GM06990 (cell line): Measurements from ENCODE around the gene INPP5E.

Experiments
- DNase-seq: peaks from one replicate; pipeline ENCODE4 v3.0.0-alpha.2; 2011; ENCODE audit not compliant: insufficient read length; ENCODE audit errors: extremely low read depth
- H3K27me3 ChIP-seq: replicated peaks from 2 replicates; pipeline ENCODE4 v1.6.0; 2011; ENCODE audit warnings: low read length; ENCODE audit not compliant: control insufficient read depth, insufficient read depth
- H3K36me3 ChIP-seq: 2 replicates; pipeline ENCODE4 v1.5.1; 2011; ENCODE audit warnings: low read length; ENCODE audit not compliant: control insufficient read depth, insufficient read depth
- H3K4me3 ChIP-seq: replicated peaks from 2 replicates; pipeline ENCODE4 v1.5.1; 2011; ENCODE audit warnings: low read depth, mild to moderate bottlenecking, control low read depth, low read length
- TF ChIP-seq, protein P1 (sequence below): IDR thresholded peaks from 2 replicates; pipeline ENCODE4 v1.5.1; 2011; ENCODE audit warnings: low read length, control low read depth, mild to moderate bottlenecking, inconsistent platforms; ENCODE audit not compliant: insufficient read depth, poor library complexity, severe bottlenecking

Gene INPP5E

DNA sequence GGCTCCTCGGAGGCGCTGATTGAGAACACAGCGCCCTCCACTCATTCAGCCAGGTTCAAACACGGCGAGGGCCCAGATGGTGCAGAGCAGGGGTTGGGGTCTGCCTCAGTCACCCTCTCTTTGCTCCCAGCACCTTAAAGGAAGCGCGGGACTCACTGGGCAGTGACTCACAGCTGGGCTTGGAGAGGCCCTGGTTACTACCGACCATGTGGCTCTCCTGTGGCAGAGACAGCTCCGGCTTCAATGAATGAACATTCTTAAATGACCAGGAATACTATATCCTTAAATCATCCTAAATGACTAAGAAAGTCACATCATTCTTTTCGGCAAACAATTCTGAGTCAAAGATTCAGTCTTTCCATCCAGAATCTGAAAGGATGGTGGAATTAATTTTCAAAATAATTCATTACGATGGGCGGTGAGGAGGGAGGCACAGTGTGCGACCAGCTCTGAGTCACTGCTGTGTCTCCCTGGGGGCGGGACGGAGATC is 1.6 kb upstream of the INPP5E start:
- Histone ChIP-seq H3K36me3 (peaks cover 27% of the 10 kb centered on the region), H3K4me3 (no peak overlapping the region), H3K27me3 (no peaks in the 10 kb centered on the region)
- TF ChIP-seq, protein P1, sequence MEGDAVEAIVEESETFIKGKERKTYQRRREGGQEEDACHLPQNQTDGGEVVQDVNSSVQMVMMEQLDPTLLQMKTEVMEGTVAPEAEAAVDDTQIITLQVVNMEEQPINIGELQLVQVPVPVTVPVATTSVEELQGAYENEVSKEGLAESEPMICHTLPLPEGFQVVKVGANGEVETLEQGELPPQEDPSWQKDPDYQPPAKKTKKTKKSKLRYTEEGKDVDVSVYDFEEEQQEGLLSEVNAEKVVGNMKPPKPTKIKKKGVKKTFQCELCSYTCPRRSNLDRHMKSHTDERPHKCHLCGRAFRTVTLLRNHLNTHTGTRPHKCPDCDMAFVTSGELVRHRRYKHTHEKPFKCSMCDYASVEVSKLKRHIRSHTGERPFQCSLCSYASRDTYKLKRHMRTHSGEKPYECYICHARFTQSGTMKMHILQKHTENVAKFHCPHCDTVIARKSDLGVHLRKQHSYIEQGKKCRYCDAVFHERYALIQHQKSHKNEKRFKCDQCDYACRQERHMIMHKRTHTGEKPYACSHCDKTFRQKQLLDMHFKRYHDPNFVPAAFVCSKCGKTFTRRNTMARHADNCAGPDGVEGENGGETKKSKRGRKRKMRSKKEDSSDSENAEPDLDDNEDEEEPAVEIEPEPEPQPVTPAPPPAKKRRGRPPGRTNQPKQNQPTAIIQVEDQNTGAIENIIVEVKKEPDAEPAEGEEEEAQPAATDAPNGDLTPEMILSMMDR, result no peak
- no peak for DNase-seq

DNA sequence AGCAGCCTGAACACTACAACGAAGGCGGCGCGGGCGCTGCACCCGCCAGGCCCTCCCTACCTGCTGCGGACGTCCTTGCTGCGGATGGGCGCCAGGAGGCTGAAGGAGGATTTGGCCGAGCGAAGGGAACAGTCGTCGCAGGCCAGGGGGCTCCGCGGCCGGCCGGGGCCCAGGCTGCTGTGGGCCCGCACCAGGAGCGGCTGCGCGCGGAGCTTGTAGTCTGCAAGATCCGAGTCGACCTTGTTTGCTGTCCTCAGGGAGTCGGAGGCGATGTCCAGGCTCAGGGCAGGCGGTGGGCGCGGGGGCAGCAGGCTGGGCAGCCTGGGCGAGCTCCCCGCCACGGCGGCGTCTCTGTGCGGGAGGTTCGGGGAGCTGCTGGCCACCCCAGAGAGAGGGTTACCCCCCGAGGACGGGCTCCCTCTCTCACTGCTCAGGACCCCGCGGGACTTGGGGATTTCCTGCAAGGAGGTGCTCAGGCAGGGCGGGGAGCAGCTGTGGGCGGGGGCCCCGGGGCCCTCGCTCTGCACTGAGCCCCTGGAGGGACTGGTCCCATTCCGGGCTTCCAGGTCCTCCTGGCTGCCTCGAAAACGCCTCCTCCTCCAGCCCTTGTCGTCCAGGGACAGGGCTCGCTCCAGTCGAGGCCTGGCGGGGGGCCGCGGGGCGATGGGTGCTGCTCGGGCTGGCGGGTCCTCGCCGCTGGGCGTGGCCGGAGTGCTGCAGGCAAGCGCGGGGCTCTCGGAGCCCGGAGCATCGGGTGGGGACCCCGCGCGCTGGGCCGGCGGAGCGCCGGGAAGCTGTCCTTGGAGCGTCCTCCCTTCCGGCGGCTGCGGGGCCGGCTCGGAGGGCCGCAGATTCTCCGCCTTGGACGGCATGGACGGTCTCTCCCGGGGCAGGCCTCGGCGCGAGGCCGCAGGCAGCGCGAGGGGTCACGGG is 831 bp downstream of the INPP5E start:
- H3K27me3 ChIP-seq, result no peaks in the 10 kb centered on the region
- TF ChIP-seq, protein P1, result no peak
- DNase-seq, result peak; percentile 81
- H3K4me3 ChIP-seq, result peak overlapping the region; percentile 79
- peaks cover 20% of the 10 kb centered on the region for H3K36me3 ChIP-seq

DNA sequence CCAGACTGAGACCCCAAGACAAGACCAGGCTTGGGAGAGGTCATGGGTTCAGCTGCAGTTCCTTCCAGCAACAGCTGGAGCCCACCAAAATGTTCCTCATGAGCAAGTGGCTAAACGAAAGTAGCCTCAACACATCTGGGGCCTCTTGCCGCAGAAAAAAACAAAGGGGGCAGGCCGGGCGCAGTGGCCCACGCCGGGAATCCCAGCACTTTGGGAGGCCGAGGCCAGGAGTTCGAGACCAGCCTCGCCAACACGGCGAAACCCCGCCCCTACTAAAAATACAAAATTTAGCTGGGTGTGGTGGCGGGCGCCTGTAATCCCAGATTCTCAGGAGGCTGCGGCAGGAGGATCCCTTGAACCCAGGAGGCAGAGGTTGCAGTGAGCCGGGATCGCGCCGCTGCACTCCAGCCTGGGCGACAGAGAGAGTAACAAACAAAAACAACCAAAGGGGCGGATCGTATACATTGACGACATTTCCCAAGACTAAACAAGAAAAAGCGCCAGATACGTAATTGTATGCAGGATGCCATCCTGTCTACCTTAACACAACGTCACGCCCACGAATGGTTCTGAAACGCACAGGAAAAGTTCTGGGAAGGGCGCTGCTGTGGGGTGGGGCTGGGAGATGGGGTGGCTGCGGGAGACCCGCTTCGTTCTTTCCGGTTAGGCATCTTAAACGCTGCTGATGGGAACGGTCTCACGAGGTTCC is 1.7 kb downstream of the INPP5E start:
- Histone ChIP-seq H3K36me3 (peaks cover 20% of the 10 kb centered on the region), H3K4me3 (peak overlapping the region; percentile 79), H3K27me3 (no peaks in the 10 kb centered on the region)
- no peak for DNase-seq
- TF ChIP-seq, protein P1, result no peak

DNA sequence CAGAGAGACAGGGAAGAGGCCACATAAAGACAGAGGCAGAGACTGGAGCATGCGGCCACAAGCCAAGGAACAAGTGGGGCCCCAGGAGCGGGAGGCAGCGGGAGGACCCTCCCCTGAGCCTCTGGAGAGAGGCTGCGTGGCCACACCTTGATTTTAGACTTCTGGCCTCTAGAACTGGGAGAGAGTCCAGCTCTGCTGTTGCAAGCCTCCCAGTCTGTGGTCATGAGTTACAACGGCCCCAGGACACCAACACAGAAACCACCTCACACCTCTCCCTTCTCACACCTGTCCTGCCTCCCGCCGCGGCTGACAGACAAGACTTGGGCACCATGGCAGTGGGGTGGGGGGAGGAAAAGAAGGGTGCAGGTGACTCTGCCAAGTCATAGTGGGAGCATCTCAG is 2.2 kb downstream of the INPP5E start:
- no peak for DNase-seq
- H3K36me3 ChIP-seq, result peaks cover 20% of the 10 kb centered on the region
- H3K4me3 ChIP-seq, result peak overlapping the region; percentile 79

DNA sequence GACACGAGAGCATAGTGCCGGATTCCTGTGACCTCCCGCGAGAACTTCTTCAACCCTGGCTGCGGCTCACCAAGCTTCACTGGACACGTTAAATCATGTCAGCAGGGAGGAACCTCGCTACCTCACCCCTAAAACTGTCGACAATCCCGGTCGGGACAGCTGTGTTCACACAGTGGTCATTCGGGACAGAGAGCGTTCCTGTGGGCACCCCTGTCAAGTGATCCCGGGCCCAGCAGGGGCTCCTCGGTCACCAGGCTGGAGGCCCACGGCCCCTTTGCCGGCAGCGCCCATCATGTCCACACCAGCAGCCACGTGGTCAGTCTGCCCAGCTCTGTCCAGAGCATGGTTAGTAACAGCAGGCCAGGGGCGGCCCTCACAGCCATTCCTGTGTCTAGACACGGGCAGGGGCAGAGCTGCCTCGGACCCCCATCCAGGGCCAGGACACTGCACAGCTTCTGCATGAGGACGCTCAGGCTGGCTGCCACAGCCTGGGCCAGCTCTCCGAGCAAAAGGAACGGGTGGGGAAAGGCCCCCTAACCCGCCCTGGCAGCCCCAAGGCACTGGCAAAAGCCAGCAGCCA is 3.5 kb downstream of the INPP5E start:
- TF ChIP-seq, protein P1, result no peak
- Histone ChIP-seq H3K36me3 (peaks cover 11% of the 10 kb centered on the region), H3K27me3 (no peaks in the 10 kb centered on the region), H3K4me3 (no peak overlapping the region)
- no peak for DNase-seq

More for the DNA sequence above, 2.2 kb downstream of the INPP5E start:
- TF ChIP-seq, protein P1, result no peak
- no peaks in the 10 kb centered on the region for H3K27me3 ChIP-seq
